Liver (tissue), 9 donors: ENCODE data around the gene NEIL3. TPM values are rescaled to one million over a fixed set of nuclear protein-coding genes. Genes with fewer than 3 reads are reported as not detected.

Source experiments
- DNase-seq: peaks from one replicate; pipeline ENCODE4 v3.0.0-alpha.2; 2017; ENCODE audit warnings: low spot score
- H3K27ac ChIP-seq, 2 donors: one replicate each; pipeline ENCODE4 v1.7.0; 2013; ENCODE audit warnings: inconsistent platforms in 2 of 2, low read length in 2 of 2, control low read depth in 1 of 2, low read depth in 1 of 2, mild to moderate bottlenecking in 1 of 2
- H3K27me3 ChIP-seq, 4 donors: one replicate each; pipeline versions ENCODE4 v1.6.1 to v1.7.0; 2013; ENCODE audit warnings: low read length in 3 of 4, inconsistent platforms in 1 of 4, mild to moderate bottlenecking in 1 of 4, moderate library complexity in 1 of 4; ENCODE audit not compliant: control insufficient read depth in 4 of 4, insufficient read depth in 4 of 4
- H3K36me3 ChIP-seq, 4 donors: one replicate each; pipeline versions ENCODE4 v1.6.1 to v1.7.0; 2013; ENCODE audit warnings: low read length in 3 of 4, mild to moderate bottlenecking in 3 of 4, low read depth in 1 of 4, moderate library complexity in 1 of 4; ENCODE audit not compliant: control insufficient read depth in 4 of 4, insufficient read depth in 3 of 4
- H3K4me1 ChIP-seq, 4 donors: one replicate each; pipeline versions ENCODE4 v1.6.1 to v1.7.0; 2013; ENCODE audit warnings: low read length in 3 of 4, mild to moderate bottlenecking in 3 of 4, moderate library complexity in 1 of 4; ENCODE audit not compliant: control insufficient read depth in 4 of 4, insufficient read depth in 4 of 4
- H3K4me3 ChIP-seq, 3 donors: one replicate each; pipeline versions ENCODE4 v1.6.1 to v1.7.0; 2013; ENCODE audit warnings: low read length in 3 of 3, control low read depth in 1 of 3, low read depth in 1 of 3, mild to moderate bottlenecking in 1 of 3
- H3K9ac ChIP-seq, 2 donors: one replicate each; pipeline ENCODE4 v1.7.0; 2013; ENCODE audit warnings: low read length in 2 of 2, mild to moderate bottlenecking in 2 of 2, moderate library complexity in 2 of 2, control low read depth in 1 of 2, low read depth in 1 of 2
- H3K9me3 ChIP-seq, 4 donors: one replicate each; pipeline versions ENCODE4 v1.6.1 to v1.7.0; 2013; ENCODE audit warnings: low read length in 3 of 4; ENCODE audit not compliant: control insufficient read depth in 4 of 4
- EGR1 ChIP-seq, 2 donors: IDR thresholded peaks; 2 replicates each; pipeline ENCODE4 v1.6.1; 2016 to 2018; ENCODE audit warnings: antibody characterized with exemption in 2 of 2, low read depth in 2 of 2
- FOXA1 ChIP-seq: IDR thresholded peaks from 2 replicates; pipeline ENCODE4 v1.6.1; 2016; ENCODE audit warnings: antibody characterized with exemption
- FOXA2 ChIP-seq: IDR thresholded peaks from 2 replicates; pipeline ENCODE4 v1.6.1; 2016; ENCODE audit warnings: antibody characterized with exemption
- HNF4A ChIP-seq, 2 donors: conservative IDR thresholded peaks; 2 replicates each; pipeline ENCODE4 v1.6.1; 2016; ENCODE audit warnings: antibody characterized with exemption in 2 of 2, mild to moderate bottlenecking in 2 of 2
- HNF4G ChIP-seq: IDR thresholded peaks from 2 replicates; pipeline ENCODE4 v1.6.1; 2016; ENCODE audit warnings: antibody characterized with exemption
- JUND ChIP-seq, 2 donors: IDR thresholded peaks; 2 replicates each; pipeline ENCODE4 v1.6.1; 2016; ENCODE audit warnings: antibody characterized with exemption in 2 of 2
- NR2F2 ChIP-seq: IDR thresholded peaks from 2 replicates; pipeline ENCODE4 v1.6.1; 2016; ENCODE audit warnings: antibody characterized with exemption
- RAD21 ChIP-seq, 2 donors: IDR thresholded peaks; 2 replicates each; pipeline ENCODE4 v1.6.1; 2016; ENCODE audit warnings: antibody characterized with exemption in 2 of 2, mild to moderate bottlenecking in 2 of 2
- RXRA ChIP-seq, 2 donors: IDR thresholded peaks; 2 replicates each; pipeline ENCODE4 v1.6.1; 2017 to 2018; ENCODE audit warnings: antibody characterized with exemption in 2 of 2, mild to moderate bottlenecking in 1 of 2
- SP1 ChIP-seq: IDR thresholded peaks from 2 replicates; pipeline ENCODE4 v1.6.1; 2018; ENCODE audit warnings: antibody characterized with exemption, mild to moderate bottlenecking
- TAF1 ChIP-seq: conservative IDR thresholded peaks from 2 replicates; pipeline ENCODE4 v1.6.1; 2016; ENCODE audit warnings: antibody characterized with exemption, mild to moderate bottlenecking
- YY1 ChIP-seq: IDR thresholded peaks from 2 replicates; pipeline ENCODE4 v1.6.1; 2016; ENCODE audit warnings: antibody characterized with exemption, mild to moderate bottlenecking
- WGBS: extraction: QIAGEN DNeasy Blood & Tissue Kit; methylation state at CpG from one replicate; pipeline ENCODE4 v1.1.7; 2013; 5-methylcytosine and 5-hydroxymethylcytosine counted together
- polyA plus RNA-seq, 2 donors: library from polyadenylated mRNA; stranded (reverse) in 1 of 2; unstranded in 1 of 2; fragments of 200-250 nt in 1 of 2; fragments of >200 nt in 1 of 2; fragmentation: Nextera tagmentation in 1 of 2; extraction: Ambion mirVana in 1 of 2; gene quantifications; one replicate each; pipeline versions ENCODE4 v1.2.1 to v1.2.3, GENCODE V29; 2013 to 2015
- total RNA-seq, 2 donors: library from RNA; depleted of rRNA; stranded (reverse); fragments of >200 nt; gene quantifications; one replicate each; pipeline ENCODE4 v1.2.3, GENCODE V29; 2014
- TF ChIP-seq, protein P1 (sequence below): IDR thresholded peaks from 2 replicates; pipeline ENCODE4 v1.6.1; 2016; ENCODE audit warnings: antibody characterized with exemption
- TF ChIP-seq, protein P2 (sequence below): fragments of 150-350 bp; IDR thresholded peaks from 2 replicates; pipeline ENCODE4 v1.5.1; 2017; ENCODE audit warnings: improper control_type of control experiment, low read depth, low read length; ENCODE audit not compliant: missing input control
- TF ChIP-seq, protein P3 (sequence below): IDR thresholded peaks from 2 replicates; pipeline ENCODE4 v1.6.1; 2016; ENCODE audit warnings: antibody characterized with exemption
- TF ChIP-seq, protein P4 (sequence below): IDR thresholded peaks from 2 replicates; pipeline ENCODE4 v1.6.1; 2016; ENCODE audit warnings: antibody characterized with exemption
- TF ChIP-seq, protein P5 (sequence below): IDR thresholded peaks from 2 replicates; pipeline ENCODE4 v1.6.1; 2016; ENCODE audit warnings: antibody characterized with exemption, mild to moderate bottlenecking
- donor health status: healthy.
- donor health status: healthy.
- donor health status: healthy.
- donor health status: healthy.
- donor health status: healthy.

NEIL3 gene
- total and polyA plus RNA-seq, 4 donors = 0.07 to 11.0 (median 0.19) TPM

DNA sequence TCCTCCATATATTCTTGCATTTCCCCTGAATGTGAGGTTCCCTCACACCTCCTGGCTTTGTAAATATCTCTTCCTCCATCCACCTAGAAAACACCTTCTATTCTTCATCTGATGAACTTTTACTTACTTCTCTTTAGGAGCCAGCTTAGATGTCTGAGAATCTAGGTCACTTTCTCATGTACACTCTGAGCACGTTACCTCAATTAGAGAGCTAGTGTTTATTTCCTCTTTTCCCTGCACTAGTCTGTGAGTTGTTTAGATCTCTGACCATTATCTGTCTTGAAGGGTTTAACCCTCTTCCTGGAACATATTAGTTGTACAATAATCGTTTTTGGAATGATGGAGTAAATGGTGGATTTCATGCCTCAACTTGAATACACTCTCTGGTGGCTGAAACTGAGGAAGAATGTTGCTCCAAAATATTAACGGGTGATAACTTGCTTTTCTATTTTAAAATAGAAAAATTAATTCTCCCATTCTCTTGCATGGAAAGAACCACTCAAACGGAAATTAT lies 8.5 kb upstream of the NEIL3 start:
- DNase-seq = no peak
- no peaks in the 10 kb centered on the region for H3K36me3 ChIP-seq
- H3K9ac ChIP-seq = no peak overlapping the region
- H3K27me3 ChIP-seq = peaks cover 0 to 3% (median 0%) of the 10 kb centered on the region in 4 donors
- H3K9me3 ChIP-seq = peaks cover 0 to 10% (median 5%) of the 10 kb centered on the region in 4 donors
- WGBS = 62% methylated on average over 4 of the region's 4 CpGs
- no peak overlapping the region for H3K4me3 ChIP-seq
- H3K27ac ChIP-seq = no peak overlapping the region
- TF ChIP-seq EGR1 (IDR thresholded peaks at IDR 0.05; ENCODE audit: low read depth in 2 of 2) (no peak), YY1 (no peak), NR2F2 (no peak), FOXA1 (no peak), FOXA2 (no peak)
- TF ChIP-seq, protein P1, sequence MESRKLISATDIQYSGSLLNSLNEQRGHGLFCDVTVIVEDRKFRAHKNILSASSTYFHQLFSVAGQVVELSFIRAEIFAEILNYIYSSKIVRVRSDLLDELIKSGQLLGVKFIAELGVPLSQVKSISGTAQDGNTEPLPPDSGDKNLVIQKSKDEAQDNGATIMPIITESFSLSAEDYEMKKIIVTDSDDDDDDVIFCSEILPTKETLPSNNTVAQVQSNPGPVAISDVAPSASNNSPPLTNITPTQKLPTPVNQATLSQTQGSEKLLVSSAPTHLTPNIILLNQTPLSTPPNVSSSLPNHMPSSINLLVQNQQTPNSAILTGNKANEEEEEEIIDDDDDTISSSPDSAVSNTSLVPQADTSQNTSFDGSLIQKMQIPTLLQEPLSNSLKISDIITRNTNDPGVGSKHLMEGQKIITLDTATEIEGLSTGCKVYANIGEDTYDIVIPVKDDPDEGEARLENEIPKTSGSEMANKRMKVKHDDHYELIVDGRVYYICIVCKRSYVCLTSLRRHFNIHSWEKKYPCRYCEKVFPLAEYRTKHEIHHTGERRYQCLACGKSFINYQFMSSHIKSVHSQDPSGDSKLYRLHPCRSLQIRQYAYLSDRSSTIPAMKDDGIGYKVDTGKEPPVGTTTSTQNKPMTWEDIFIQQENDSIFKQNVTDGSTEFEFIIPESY = no peak
- no peaks in the 10 kb centered on the region for H3K4me1 ChIP-seq

DNA sequence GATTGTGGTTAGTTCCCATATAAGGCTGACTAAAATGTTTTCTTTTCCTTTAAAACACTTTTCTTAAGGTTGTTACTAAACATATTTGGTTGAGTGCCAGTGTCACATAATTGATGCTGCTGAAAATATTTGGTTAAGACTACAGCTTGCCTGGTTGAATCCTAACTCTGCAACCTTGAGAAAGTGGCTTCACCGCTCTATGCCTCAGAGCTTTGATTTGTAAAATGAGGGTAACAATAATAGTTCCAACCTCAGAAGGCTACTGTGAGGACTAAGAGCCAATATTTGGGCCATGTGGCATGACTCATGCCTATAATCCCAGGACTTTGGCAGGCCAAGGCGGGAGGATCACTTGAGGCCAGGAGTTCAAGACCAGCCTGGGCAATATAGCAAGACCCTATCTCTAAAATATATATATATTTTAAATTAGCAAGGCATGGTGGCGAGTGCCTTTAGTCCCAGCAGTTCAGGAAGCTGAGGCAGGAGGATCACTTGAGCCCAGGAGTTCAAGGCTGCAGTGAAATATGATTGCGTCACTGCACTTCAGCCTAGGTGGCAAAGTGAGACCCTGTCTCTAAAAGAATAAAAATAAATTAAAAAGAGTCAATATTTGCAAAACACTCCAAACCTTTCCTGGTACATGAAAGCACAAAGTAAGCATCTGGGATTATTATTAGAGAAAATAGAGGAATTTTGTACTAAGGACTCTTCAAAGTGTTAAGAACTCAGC lies 7.1 kb upstream of the NEIL3 start:
- DNase-seq = no peak
- peaks cover 0 to 3% (median 0%) of the 10 kb centered on the region in 4 donors for H3K27me3 ChIP-seq
- WGBS = 93% methylated on average over 4 of the region's 4 CpGs

More for the DNA sequence above, 7.1 kb upstream of the NEIL3 start:
- H3K27ac ChIP-seq = no peak overlapping the region
- H3K4me3 ChIP-seq = no peak overlapping the region
- H3K9ac ChIP-seq = no peak overlapping the region
- peaks cover 0 to 7% (median 5%) of the 10 kb centered on the region in 4 donors for H3K9me3 ChIP-seq
- H3K4me1 ChIP-seq = no peaks in the 10 kb centered on the region
- TF ChIP-seq HNF4A (conservative IDR thresholded peaks at IDR 0.05) = no peak
- no peak for TF ChIP-seq FOXA2
- no peak for TF ChIP-seq FOXA1
- TF ChIP-seq RXRA (IDR thresholded peaks at IDR 0.05) = no peak
- TF ChIP-seq HNF4G = no peak
- no peak for TF ChIP-seq JUND (IDR thresholded peaks at IDR 0.05)
- TF ChIP-seq SP1 = no peak
- TF ChIP-seq, protein P2, sequence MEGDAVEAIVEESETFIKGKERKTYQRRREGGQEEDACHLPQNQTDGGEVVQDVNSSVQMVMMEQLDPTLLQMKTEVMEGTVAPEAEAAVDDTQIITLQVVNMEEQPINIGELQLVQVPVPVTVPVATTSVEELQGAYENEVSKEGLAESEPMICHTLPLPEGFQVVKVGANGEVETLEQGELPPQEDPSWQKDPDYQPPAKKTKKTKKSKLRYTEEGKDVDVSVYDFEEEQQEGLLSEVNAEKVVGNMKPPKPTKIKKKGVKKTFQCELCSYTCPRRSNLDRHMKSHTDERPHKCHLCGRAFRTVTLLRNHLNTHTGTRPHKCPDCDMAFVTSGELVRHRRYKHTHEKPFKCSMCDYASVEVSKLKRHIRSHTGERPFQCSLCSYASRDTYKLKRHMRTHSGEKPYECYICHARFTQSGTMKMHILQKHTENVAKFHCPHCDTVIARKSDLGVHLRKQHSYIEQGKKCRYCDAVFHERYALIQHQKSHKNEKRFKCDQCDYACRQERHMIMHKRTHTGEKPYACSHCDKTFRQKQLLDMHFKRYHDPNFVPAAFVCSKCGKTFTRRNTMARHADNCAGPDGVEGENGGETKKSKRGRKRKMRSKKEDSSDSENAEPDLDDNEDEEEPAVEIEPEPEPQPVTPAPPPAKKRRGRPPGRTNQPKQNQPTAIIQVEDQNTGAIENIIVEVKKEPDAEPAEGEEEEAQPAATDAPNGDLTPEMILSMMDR = no peak
- TF ChIP-seq TAF1 = no peak
- TF ChIP-seq, protein P3, sequence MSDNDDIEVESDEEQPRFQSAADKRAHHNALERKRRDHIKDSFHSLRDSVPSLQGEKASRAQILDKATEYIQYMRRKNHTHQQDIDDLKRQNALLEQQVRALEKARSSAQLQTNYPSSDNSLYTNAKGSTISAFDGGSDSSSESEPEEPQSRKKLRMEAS = no peak
- TF ChIP-seq RAD21 (IDR thresholded peaks at IDR 0.05) = no peak
- no peak for TF ChIP-seq NR2F2
- TF ChIP-seq, protein P4, sequence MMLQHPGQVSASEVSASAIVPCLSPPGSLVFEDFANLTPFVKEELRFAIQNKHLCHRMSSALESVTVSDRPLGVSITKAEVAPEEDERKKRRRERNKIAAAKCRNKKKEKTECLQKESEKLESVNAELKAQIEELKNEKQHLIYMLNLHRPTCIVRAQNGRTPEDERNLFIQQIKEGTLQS = no peak
- TF ChIP-seq, protein P5, sequence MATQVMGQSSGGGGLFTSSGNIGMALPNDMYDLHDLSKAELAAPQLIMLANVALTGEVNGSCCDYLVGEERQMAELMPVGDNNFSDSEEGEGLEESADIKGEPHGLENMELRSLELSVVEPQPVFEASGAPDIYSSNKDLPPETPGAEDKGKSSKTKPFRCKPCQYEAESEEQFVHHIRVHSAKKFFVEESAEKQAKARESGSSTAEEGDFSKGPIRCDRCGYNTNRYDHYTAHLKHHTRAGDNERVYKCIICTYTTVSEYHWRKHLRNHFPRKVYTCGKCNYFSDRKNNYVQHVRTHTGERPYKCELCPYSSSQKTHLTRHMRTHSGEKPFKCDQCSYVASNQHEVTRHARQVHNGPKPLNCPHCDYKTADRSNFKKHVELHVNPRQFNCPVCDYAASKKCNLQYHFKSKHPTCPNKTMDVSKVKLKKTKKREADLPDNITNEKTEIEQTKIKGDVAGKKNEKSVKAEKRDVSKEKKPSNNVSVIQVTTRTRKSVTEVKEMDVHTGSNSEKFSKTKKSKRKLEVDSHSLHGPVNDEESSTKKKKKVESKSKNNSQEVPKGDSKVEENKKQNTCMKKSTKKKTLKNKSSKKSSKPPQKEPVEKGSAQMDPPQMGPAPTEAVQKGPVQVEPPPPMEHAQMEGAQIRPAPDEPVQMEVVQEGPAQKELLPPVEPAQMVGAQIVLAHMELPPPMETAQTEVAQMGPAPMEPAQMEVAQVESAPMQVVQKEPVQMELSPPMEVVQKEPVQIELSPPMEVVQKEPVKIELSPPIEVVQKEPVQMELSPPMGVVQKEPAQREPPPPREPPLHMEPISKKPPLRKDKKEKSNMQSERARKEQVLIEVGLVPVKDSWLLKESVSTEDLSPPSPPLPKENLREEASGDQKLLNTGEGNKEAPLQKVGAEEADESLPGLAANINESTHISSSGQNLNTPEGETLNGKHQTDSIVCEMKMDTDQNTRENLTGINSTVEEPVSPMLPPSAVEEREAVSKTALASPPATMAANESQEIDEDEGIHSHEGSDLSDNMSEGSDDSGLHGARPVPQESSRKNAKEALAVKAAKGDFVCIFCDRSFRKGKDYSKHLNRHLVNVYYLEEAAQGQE = no peak
- TF ChIP-seq EGR1 (IDR thresholded peaks at IDR 0.05; ENCODE audit: low read depth in 2 of 2) = no peak
- no peaks in the 10 kb centered on the region for H3K36me3 ChIP-seq
